ENCODE measurements around the gene DNAJB14.

The DNAJB14 gene

GRCh38 chr4:99846891-99847290, 99.5 kb downstream of the DNAJB14 start:
- no peak overlapping the region for H3K27ac ChIP-seq (ENCODE audit: low read depth, low read length)
- H3K9ac ChIP-seq (ENCODE audit: low read length), result no peak overlapping the region
- H3K27me3 ChIP-seq (ENCODE audit: control insufficient read depth in 1 of 2, insufficient read depth in 2 of 2, low read length in 2 of 2), result no peaks in the 10 kb centered on the region
- H3K4me1 ChIP-seq (ENCODE audit: insufficient read depth, low read length), result no peaks in the 10 kb centered on the region
- H3K36me3 ChIP-seq (ENCODE audit: insufficient read depth, low read length), result no peaks in the 10 kb centered on the region
- H3K4me3 ChIP-seq (ENCODE audit: low read depth in 1 of 2, low read length in 2 of 2), result no peak overlapping the region
- H3K9me3 ChIP-seq (ENCODE audit: low read length), result no peaks in the 10 kb centered on the region

Data from muscle layer of colon (tissue), 2 donors.